ENCODE data around the gene TLE3.

Gene TLE3

DNA sequence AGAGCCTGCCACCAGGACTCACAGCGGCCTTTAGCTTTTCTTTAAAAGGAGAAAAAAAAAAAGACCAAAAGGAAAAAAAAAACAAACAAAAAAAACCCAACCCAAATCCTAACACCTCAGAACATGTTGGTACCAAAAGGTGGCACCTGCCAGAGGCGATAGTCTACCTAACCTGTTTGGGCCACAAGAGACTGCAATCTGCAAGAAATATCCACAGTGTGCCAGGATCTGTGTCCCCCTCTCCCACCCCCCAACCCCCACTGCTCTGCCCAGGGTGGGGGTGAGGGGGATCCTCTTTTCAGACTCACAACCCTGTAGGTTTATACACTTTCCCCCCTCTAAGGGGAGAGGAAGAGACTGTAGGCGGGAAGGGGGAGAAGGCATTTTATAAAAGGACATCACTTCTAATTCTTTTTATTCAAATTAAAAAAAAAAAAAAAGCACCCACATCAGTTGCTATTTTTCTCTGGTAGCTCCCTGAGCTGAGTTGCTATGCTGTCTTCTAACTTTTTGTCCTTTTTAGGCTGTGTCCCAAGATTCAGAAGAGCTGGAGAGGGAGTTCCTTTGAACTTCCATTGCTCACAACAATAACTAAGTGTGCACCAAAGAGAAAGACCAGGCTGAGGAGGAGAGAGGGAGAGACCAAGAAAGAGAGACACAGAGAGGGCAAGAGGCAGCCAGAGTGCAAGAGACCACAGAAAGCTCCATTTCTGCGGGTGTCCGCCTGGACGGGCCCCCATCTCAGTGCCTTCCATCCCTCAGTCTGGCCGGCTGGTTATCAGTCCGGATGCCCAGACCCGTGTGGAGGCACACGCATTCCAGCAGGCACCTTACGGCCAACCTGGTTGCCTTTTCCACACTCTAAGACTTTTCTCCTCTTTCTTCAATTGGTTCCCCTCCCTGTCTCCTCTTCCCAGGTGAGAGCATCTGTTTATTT, 48.9 kb downstream of the TLE3 start:
- DNase-seq (ENCODE audit: low read depth, low spot score), result no peak

DNA sequence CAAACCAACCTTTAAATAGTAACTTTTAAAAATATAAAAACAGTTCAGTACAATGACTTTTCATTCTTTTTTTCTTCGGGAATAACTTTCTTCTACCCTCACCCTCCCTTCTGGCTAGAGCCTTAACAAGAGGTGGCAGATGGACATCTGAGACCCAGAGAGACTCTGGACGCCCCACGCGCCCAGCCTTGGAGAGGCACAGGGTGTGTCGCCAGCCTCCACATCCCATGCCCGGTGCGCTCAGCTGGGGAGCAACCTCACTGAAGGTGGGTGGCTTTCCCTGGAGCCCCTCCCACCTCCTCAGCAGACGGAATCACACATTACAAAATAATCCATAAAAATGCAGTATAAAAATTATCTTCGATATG, 49.5 kb downstream of the TLE3 start:
- DNase-seq (ENCODE audit: low read depth, low spot score), result no peak

- no peak for DNase-seq (ENCODE audit: low read depth, low spot score)
Measured at GRCh38 chr15:70047386-70048197, 50.1 kb downstream of the TLE3 start.

DNA sequence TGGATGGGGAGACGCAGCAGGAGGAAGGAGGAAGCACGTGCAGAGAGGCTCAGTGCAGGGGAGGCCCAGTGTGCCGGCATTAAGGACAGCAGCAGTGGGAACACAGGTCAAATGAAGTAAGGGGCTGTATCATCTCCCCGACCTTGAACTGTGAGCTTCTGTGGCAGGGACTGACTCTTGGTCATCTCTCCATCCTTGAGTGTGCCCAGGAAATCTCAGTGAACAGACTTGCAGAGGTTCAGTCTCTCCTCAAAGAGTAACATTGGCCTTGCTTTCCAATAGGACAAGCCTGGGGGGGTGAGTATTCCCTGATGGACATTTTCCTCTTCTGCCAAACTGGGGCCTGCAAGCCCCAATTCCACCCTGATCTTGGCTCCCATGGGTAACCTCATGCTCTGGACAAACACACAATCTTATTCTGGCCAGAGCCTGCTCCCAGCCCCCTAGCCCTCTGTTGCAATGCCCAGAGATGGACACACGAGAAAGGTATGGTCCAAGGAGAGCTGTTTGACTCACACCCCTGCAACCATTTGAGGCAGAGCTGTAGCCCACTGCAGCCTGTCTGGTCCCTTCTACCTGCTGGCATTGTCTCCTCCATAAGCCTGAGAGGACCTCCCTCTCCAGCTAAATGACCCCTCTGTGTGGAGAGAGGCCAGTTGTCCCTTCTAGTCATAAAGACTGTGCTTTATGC, 50.9 kb downstream of the TLE3 start:
- DNase-seq (ENCODE audit: low read depth, low spot score), result no peak

DNA sequence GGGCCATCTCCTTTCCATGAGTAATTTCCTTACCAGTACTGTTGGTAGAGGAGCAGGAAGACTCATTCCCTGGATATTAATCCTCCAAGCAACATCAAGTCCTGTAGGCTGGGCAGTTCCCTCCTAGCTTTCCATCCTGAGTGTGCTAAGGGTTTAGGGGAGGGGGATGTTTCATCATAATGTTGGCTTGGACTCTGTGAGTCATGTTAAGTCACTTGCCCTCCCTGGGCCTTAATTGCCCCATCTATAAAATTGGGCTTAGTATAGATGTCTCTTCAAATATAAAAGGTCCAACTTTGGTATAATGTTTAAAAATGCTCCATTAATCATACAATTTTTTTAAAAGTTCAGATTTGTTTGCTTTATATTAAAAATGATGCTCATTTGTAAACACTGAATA, 52.7 kb downstream of the TLE3 start:
- DNase-seq (ENCODE audit: low read depth, low spot score), result no peak

DNA sequence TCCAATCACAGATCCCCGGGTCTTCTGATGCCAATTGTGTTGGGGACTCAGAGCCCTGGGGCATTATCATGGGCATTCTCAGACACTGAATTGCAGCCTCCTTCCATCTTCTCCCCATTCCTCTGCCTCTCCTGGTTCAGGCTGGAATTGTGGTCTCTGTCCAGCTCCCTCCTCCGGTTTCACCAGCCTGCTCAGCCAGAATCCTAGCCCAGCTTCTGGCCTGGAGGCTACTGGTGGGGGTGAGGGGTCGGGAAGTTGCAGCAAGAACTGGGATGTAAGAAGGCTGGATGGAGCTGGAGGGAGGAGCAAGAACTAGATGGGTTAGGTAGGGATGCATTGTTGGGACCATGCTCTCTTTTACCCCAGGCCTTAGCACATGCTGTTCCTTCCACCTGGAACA, 53.5 kb downstream of the TLE3 start:
- DNase-seq (ENCODE audit: low read depth, low spot score), result peak; percentile 82

- no peak for DNase-seq (ENCODE audit: low read depth, low spot score)
Measured at GRCh38 chr15:70043590-70043989, 54.1 kb downstream of the TLE3 start.

DNA sequence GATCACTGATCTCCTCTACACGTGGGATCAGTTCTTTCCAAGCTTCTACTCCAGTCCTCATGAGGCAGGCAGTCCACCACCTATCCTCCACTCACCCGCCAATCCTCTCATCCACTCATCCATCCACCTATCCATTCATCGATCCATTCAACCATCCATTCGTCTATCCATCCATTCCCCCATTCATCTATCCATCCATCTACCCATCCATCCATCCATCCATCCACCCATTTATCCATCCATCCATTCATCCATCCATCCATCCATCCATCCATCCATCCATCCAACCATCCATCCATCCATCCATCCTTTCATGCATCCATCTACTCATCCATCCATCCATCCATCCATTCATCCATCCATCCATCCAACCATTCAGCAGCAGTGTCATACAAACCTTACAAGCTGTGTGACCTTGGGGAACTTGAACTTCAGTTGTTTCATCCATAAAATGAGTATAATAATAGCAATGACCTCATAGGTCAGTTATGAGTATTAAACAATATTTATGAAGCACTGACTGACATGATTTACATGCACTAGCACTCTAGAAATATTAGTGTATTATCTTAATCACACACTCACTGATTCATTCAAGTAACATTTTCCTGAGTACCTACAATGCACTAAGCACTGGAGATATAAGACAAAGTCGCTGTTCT, 55.0 kb downstream of the TLE3 start:
- DNase-seq (ENCODE audit: low read depth, low spot score), result no peak

DNA sequence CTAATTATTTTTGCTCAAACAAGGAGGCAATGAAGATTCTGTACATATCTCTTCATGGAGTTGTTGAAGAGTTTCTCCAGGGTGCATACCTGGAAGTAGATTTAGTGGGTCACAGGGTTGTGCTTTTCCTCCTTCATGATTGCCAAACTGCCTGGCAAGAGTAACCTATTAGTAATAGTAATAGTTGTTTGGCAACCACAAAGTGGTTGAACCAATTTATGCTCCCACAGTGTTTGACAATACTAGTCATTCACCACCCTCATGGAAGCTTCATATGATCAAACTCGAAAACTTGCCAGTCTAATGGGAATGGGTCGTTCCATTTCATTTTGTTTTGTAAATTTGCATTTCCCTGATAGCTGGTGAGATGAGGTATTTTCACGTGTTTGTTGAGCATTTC, 57.8 kb downstream of the TLE3 start:
- DNase-seq (ENCODE audit: low read depth, low spot score), result no peak

DNA sequence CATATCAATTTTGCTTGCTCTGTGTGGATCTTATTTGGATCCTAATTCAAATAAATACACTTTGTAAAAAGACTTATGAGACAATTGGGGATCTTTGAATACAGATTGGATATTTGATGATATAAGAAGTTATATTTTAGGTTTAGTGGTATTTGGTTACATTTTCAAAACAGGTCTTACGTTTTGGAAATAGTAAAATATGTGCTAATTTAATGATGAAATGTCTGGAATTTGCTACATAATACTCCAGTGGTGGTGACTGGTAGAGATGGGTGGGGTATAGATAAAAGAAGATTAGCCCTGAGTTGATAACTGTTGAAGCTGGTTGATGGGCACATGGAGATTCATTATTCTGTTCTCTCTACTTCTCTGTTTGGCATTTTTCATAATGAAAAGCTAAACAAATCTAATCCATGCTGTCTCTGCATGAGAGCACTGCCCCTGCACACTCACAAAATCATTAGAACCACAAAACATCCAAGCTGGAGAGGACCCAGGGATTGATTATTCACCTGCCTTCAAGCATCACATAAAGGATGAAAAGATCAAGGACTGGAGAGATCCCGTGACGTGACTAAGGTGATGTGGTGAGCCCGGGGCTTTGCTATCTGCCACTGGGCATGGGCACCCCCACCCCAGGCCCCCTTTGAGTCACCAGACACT, 58.9 kb downstream of the TLE3 start:
- no peak for DNase-seq (ENCODE audit: low read depth, low spot score)

GRCh38 chr15:70037292-70037640, 60.5 kb downstream of the TLE3 start:
- DNase-seq (ENCODE audit: low read depth, low spot score), result no peak

GRCh38 chr15:70036585-70037291, 61.0 kb downstream of the TLE3 start:
- DNase-seq (ENCODE audit: low read depth, low spot score), result no peak

GRCh38 chr15:70035719-70036077, 62.0 kb downstream of the TLE3 start:
- DNase-seq (ENCODE audit: low read depth, low spot score), result no peak

GRCh38 chr15:70035051-70035718, 62.5 kb downstream of the TLE3 start:
- DNase-seq (ENCODE audit: low read depth, low spot score), result no peak

- no peak for DNase-seq (ENCODE audit: low read depth, low spot score)
Measured at GRCh38 chr15:70034596-70034995, 63.1 kb downstream of the TLE3 start.

DNA sequence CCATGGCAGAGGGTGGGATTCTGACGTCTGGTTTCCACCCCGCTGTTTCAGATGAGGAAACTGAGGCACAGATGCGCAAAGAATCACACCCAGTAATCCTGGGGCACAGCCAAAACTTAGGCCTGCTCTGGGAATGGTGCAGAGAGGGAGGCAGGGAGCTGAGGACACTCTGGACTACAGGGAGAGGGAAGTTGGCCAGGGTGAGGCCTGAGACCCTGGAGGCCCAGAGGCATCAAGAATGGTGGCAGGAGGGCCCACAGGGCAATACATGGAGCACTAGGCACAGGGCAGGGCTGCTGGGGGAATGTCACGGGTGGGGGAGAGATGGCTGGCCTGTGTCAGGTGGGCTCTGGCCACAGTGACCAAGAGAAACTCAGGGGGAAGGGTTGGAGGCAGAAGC, 63.6 kb downstream of the TLE3 start:
- no peak for DNase-seq (ENCODE audit: low read depth, low spot score)

GRCh38 chr15:70033529-70034140, 64.1 kb downstream of the TLE3 start:
- DNase-seq (ENCODE audit: low read depth, low spot score), result peak; percentile 84

DNA sequence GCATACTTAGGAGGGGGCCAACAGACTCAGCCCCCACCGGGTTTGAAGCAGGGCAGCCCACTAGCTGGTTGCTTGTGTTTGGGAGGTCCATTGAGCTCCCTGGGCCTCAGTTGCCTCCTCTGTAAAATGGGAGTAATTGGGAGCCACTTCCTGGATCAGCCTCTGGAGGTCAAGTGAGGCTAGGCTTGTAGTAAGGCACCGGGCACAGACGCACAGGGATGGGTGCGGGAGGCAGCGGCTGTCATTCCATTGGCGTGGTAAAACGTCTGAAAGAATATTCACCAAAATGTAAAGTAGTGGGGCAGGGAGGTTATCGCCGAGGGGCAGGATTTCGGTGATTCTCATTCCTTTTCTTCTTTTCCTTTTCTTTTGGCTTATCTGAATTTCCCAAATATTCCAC, 64.6 kb downstream of the TLE3 start:
- DNase-seq (ENCODE audit: low read depth, low spot score), result no peak

- DNase-seq (ENCODE audit: low read depth, low spot score), result no peak
Measured at GRCh38 chr15:70032509-70032908, 65.2 kb downstream of the TLE3 start.

DNA sequence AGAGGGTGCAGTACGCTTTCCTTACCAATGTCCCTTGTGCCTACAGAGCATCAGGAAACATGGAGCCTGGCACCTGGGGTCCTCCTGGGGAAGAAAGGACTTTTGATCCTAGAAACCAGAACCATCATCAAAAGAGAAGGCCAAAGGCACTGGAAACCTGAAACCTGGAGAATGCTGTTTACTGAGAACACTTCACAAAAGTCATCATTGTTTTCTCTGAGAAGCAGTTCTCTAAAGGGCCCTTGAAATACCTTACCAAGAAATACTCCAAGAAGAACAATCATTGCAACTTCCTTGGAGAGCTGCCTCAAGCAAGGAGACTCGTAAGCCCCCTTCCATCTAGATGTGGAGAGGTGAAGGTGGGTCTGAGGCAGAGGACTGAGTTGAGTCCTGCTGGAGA, 66.0 kb downstream of the TLE3 start:
- DNase-seq (ENCODE audit: low read depth, low spot score), result no peak
